ENCODE data around the gene INPP1. TPM values are rescaled to one million over a fixed set of nuclear protein-coding genes. Genes with fewer than 3 reads are reported as not detected.
A peak's percentile ranks its signal among the peaks of the same experiment; 100 is the strongest.

The INPP1 gene
- total RNA-seq, 6 donors from 2014 or later = 17.6 to 37.6 (median 26.9) TPM

DNA sequence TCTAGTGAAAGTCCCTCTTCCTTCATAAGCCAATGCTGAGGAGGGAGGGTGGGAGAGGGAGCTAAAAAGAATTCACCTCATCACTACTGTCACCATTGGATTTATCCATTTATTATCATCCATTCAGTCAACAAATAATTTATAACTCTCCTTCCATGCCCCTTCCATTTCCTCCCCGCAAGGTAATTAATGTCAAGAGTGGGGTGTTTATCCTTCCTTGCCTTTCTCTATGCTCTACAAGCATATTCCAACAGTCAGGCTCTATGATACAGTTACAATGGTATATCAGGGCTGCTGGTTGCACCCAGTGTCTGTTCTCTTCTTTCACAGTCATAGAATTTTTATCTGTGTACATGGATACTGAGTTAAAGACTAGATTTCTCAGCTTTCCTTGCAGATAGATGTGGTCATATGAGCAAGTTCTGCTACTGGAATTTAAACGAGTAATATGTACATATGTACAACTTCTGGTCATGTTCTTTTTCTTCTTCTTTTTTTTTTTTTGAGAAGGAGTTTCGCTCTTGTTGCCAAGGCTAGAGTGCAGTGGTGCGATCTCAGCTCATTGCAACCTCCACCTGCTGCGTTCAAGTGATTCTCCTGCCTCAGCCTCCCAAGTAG, 59.7 kb downstream of the INPP1 start:
- ATAC-seq (ENCODE audit: low FRiP score in 2 of 2) (no peak), DNase-seq (no peak)
- no peaks in the 10 kb centered on the region for H3K36me3 ChIP-seq
- WGBS, 2 donors = 56 to 58% methylated on average over 5 of the region's 5 CpGs
- H3K4me3 ChIP-seq = no peak overlapping the region
- H3K4me1 ChIP-seq = peaks cover 5 to 12% (median 6%) of the 10 kb centered on the region in 4 donors
- no peaks in the 10 kb centered on the region for H3K9me3 ChIP-seq
- no peaks in the 10 kb centered on the region for H3K27me3 ChIP-seq
- no peak overlapping the region for H3K27ac ChIP-seq
- TF ChIP-seq POLR2AphosphoS5 (IDR thresholded peaks at IDR 0.05) (no peak), EP300 (IDR thresholded peaks at IDR 0.05) (no peak), POLR2A (IDR thresholded peaks at IDR 0.05) (no peak)
- TF ChIP-seq, protein P1, sequence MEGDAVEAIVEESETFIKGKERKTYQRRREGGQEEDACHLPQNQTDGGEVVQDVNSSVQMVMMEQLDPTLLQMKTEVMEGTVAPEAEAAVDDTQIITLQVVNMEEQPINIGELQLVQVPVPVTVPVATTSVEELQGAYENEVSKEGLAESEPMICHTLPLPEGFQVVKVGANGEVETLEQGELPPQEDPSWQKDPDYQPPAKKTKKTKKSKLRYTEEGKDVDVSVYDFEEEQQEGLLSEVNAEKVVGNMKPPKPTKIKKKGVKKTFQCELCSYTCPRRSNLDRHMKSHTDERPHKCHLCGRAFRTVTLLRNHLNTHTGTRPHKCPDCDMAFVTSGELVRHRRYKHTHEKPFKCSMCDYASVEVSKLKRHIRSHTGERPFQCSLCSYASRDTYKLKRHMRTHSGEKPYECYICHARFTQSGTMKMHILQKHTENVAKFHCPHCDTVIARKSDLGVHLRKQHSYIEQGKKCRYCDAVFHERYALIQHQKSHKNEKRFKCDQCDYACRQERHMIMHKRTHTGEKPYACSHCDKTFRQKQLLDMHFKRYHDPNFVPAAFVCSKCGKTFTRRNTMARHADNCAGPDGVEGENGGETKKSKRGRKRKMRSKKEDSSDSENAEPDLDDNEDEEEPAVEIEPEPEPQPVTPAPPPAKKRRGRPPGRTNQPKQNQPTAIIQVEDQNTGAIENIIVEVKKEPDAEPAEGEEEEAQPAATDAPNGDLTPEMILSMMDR (IDR thresholded peaks at IDR 0.05) = no peak

- no peak for TF ChIP-seq POLR2A (IDR thresholded peaks at IDR 0.05)
- DNase-seq = no peak
- Histone ChIP-seq H3K27me3 (no peaks in the 10 kb centered on the region), H3K27ac (no peak overlapping the region), H3K36me3 (no peaks in the 10 kb centered on the region), H3K4me3 (no peak overlapping the region), H3K4me1 (peaks cover 5 to 20% (median 12%) of the 10 kb centered on the region in 4 donors), H3K9me3 (no peaks in the 10 kb centered on the region)
- no peak for ATAC-seq (ENCODE audit: low FRiP score in 2 of 2)
Observed at GRCh38 chr2:190404487-190404886, 61.1 kb downstream of the INPP1 start.

DNA sequence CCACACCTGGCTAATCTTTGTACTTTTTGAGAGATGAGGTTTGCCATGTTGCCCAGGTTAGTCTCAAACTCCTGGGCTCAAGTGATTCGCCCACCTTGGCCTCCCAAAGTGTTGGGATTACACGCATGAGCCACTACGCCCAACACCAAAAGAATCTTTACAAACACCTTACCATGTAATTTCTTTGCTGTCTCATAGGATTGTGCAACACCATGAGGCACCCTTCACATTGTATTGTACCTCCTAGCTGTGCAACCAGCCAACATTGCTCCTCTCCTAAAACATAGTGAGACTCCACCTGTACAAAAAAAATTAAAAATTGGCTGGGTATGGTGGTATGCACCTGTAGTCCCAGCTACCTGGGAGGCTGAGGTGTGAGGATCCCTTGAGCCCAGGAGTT, 61.7 kb downstream of the INPP1 start:
- no peak overlapping the region for H3K27ac ChIP-seq
- TF ChIP-seq, protein P1 (IDR thresholded peaks at IDR 0.05) = no peak
- TF ChIP-seq POLR2A (IDR thresholded peaks at IDR 0.05) (no peak), EP300 (IDR thresholded peaks at IDR 0.05) (no peak), POLR2AphosphoS5 (IDR thresholded peaks at IDR 0.05) (no peak)
- DNase-seq (no peak), ATAC-seq (ENCODE audit: low FRiP score in 2 of 2) (no peak)
- WGBS, 2 donors = 93 to 100% methylated on average over 3 of the region's 3 CpGs
- no peaks in the 10 kb centered on the region for H3K9me3 ChIP-seq
- H3K4me3 ChIP-seq = no peak overlapping the region
- peaks cover 9 to 26% (median 16%) of the 10 kb centered on the region in 4 donors for H3K4me1 ChIP-seq
- no peaks in the 10 kb centered on the region for H3K27me3 ChIP-seq
- H3K36me3 ChIP-seq = no peaks in the 10 kb centered on the region

DNA sequence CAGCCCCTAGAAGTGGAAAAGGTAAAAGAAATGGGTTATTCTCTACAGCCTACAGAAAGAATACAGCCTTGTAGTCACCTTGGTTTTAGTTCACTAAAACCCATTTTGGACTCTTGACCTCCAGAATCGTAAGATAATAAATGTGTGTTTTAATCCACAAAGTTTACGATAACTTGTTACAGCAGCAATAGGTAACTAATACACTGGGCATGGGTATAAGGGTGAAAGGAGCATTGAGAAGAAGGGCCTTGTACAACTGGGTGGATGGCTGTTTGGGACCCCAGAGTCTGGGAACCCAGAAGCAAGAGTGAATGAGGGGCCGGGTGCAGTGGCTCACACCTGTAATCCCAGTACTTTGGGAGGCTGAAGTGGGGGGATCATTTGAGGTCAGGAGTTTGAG, 62.6 kb downstream of the INPP1 start:
- ATAC-seq (ENCODE audit: low FRiP score in 2 of 2) = no peak
- TF ChIP-seq POLR2AphosphoS5 (IDR thresholded peaks at IDR 0.05) = no peak
- TF ChIP-seq, protein P1 (IDR thresholded peaks at IDR 0.05) = no peak

GRCh38 chr2:190406805-190407204, 63.4 kb downstream of the INPP1 start:
- no peak for ATAC-seq (ENCODE audit: low FRiP score in 2 of 2)
- TF ChIP-seq POLR2A (IDR thresholded peaks at IDR 0.05) (no peak), POLR2AphosphoS5 (IDR thresholded peaks at IDR 0.05) (no peak), EP300 (IDR thresholded peaks at IDR 0.05) (no peak)
- TF ChIP-seq, protein P1 (IDR thresholded peaks at IDR 0.05) = no peak
- Histone ChIP-seq H3K4me3 (no peak overlapping the region), H3K36me3 (no peaks in the 10 kb centered on the region), H3K9me3 (no peaks in the 10 kb centered on the region), H3K27me3 (no peaks in the 10 kb centered on the region), H3K4me1 (peaks cover 13 to 36% (median 18%) of the 10 kb centered on the region in 4 donors), H3K27ac (peak overlapping the region; percentile 85 to 96 (median 94))
- DNase-seq = no peak
- WGBS, 2 donors = 70 to 75% methylated on average over 4 of the region's 4 CpGs

More for the DNA sequence above, 62.6 kb downstream of the INPP1 start:
- Histone ChIP-seq H3K4me1 (peaks cover 13 to 32% (median 17%) of the 10 kb centered on the region in 4 donors), H3K27me3 (no peaks in the 10 kb centered on the region), H3K27ac (no peak overlapping the region), H3K36me3 (no peaks in the 10 kb centered on the region), H3K9me3 (no peaks in the 10 kb centered on the region), H3K4me3 (no peak overlapping the region)
- WGBS, 2 donors = 90 to 100% methylated on average over 3 of the region's 3 CpGs
- no peak for DNase-seq

All from upper lobe of left lung (tissue), 6 donors.